Heart left ventricle (tissue), 16 donors: ENCODE data around the gene MRPL48. TPM values are rescaled to one million over a fixed set of nuclear protein-coding genes. Genes with fewer than 3 reads are reported as not detected.

Experiments
- ATAC-seq, 4 donors: fragments of 200-7000 bp; cut with Tn5 transposase; one replicate each; pipeline ENCODE4 v1.9.1; 2020 to 2022; ENCODE audit warnings: moderate library complexity in 4 of 4, mild to moderate bottlenecking in 3 of 4, moderate number of reproducible peaks in 1 of 4
- DNase-seq, 5 donors: peaks; one replicate each; pipeline ENCODE4 v3.0.0-alpha.2; 2020
- H3K27ac ChIP-seq, 12 donors: fragments of 200-600 bp; sonication (generic) in 4 of 12; one replicate each; pipeline versions ENCODE4 v1.5.0 to v1.8.0; 2016 to 2022; ENCODE audit warnings: mild to moderate bottlenecking in 2 of 12
- H3K27me3 ChIP-seq, 9 donors: fragments of 200-600 bp; sonication (generic) in 2 of 9; one replicate each; pipeline versions ENCODE4 v1.5.1 to v1.8.0; 2016 to 2022; ENCODE audit warnings: mild to moderate bottlenecking in 3 of 9
- H3K36me3 ChIP-seq, 9 donors: fragments of 200-600 bp; sonication (generic) in 2 of 9; one replicate each; pipeline versions ENCODE4 v1.5.0 to v1.8.0; 2018 to 2022; ENCODE audit warnings: mild to moderate bottlenecking in 2 of 9
- H3K4me1 ChIP-seq, 12 donors: fragments of 200-600 bp; sonication (generic) in 4 of 12; one replicate each; pipeline versions ENCODE4 v1.5.0 to v1.8.0; 2016 to 2022; ENCODE audit warnings: mild to moderate bottlenecking in 3 of 12
- H3K4me3 ChIP-seq, 12 donors: fragments of 200-600 bp; sonication (generic) in 4 of 12; one replicate each; pipeline versions ENCODE4 v1.5.0 to v1.8.0; 2017 to 2022; ENCODE audit warnings: mild to moderate bottlenecking in 9 of 12, moderate library complexity in 4 of 12
- H3K9me3 ChIP-seq, 12 donors: fragments of 200-600 bp; sonication (generic) in 4 of 12; one replicate each; pipeline versions ENCODE4 v1.5.0 to v1.8.0; 2016 to 2022; ENCODE audit warnings: mild to moderate bottlenecking in 1 of 12
- CTCF ChIP-seq, 12 donors: fragments of 200-600 bp; sonication (generic) in 4 of 12; IDR thresholded peaks; one replicate each; pipeline versions ENCODE4 v1.5.0 to v1.8.0; 2018 to 2022; ENCODE audit warnings: antibody characterized with exemption in 12 of 12, mild to moderate bottlenecking in 5 of 12
- POLR2A ChIP-seq, 2 donors: fragments of 450-650 bp; IDR thresholded peaks; one replicate each; pipeline ENCODE4 v1.6.1; 2017; ENCODE audit warnings: antibody characterized with exemption in 2 of 2, mild to moderate bottlenecking in 2 of 2, moderate library complexity in 2 of 2
- WGBS, 4 donors: extraction: QIAGEN DNeasy Blood & Tissue Kit in 2 of 4; methylation state at CpG; one replicate each; pipeline versions ENCODE4 v1.1.5 to v1.1.7; 2013 to 2018; 5-methylcytosine and 5-hydroxymethylcytosine counted together
- intact Hi-C, 10 donors: fragments of 100-400 bp; cut with DNase I; formaldehyde crosslinking; loops; one replicate each; pipeline versions ENCODE4 v1.11.1 to v1.14.2; 2022
- polyA plus RNA-seq, 2 donors: library from polyadenylated mRNA; stranded (reverse); fragments of 200-250 nt; gene quantifications; one replicate each; pipeline ENCODE4 v1.2.3, GENCODE V29; 2013
- total RNA-seq, 9 donors: library from RNA; depleted of rRNA in 2 of 9; stranded (reverse); fragments of >200 nt in 2 of 9; fragmentation: NEBNext Ultra II Directional in 3 of 9; extraction: Animal tissue kit (Norgen Biotek cat#: 25700) in 3 of 9; gene quantifications; one replicate each; pipeline versions ENCODE4 v1.1.0 to v1.2.4, GENCODE V29; 2016 to 2023
- donor health status: ischemic (EF 13 %, LVEDD 7.1; RV severe dilation, severe dysfunction).
- donor health status: healthy with polysubstance abuse.
- donor health status: DM: no; HTN: yes; CAD: no.
- donor health status: DM: no; HTN: no; CAD: no.
- donor health status: ischemic (EF 25% LVEDD 6.9; RV normal size, moderate dysfunction).
- donor health status: ischemic (EF 25% LVEDD 5.7; RV mildly dilated, moderate dysfunction).
- donor health status: healthy.
- donor health status: DM: yes; HTN: yes; CAD: no.
- donor health status: ischemic (EF 35%, LVEDD 5.7; RV mildly dilated, moderate dysfunction).
- donor health status: nonischemic (EF 11% LVEDD 7.7; RV severe dilation, severe dysfunction).
- donor health status: DM: yes; HTN: yes; CAD: no.
- donor health status: PGD.
- donor health status: ischemic (EF 29% LVEDD 5.4; RV normal size, mild dysfunction).
- donor health status: nonischemic (EF 23%, LVEDD 6.1; RV moderate dilation, normal function).

Gene MRPL48
- total and polyA plus RNA-seq, 11 donors: 21.0 to 47.7 (median 39.4) TPM

GRCh38 chr11:73852049-73852448 lies 64.4 kb downstream of the MRPL48 start:
- TF ChIP-seq POLR2A (IDR thresholded peaks at IDR 0.05) (no peak), CTCF (IDR thresholded peaks at IDR 0.05) (no peak)
- Histone ChIP-seq H3K4me1 (peaks cover 0 to 24% (median 4%) of the 10 kb centered on the region in 12 donors), H3K36me3 (peaks cover 0 to 22% (median 2%) of the 10 kb centered on the region in 9 donors), H3K27me3 (no peaks in the 10 kb centered on the region), H3K27ac (peak overlapping the region in 6 of 12 donors; percentile 10 to 68 (median 30)), H3K9me3 (no peaks in the 10 kb centered on the region), H3K4me3 (no peak overlapping the region)
- intact Hi-C loops: loop anchor here in 1 of 10 donors (10.0 kb wide), 1 partner anchor 163 kb away; no protein-coding TSS in a partner anchor
- 81 to 94% (median 90%) methylated on average over 3 of the region's 3 CpGs for WGBS, 4 donors
- ATAC-seq: no peak
- no peak for DNase-seq

- ATAC-seq (no peak), DNase-seq (no peak)
- Histone ChIP-seq H3K4me3 (no peak overlapping the region), H3K9me3 (no peaks in the 10 kb centered on the region), H3K27me3 (no peaks in the 10 kb centered on the region), H3K27ac (no peak overlapping the region), H3K4me1 (peaks cover 0 to 24% (median 4%) of the 10 kb centered on the region in 12 donors), H3K36me3 (peaks cover 0 to 15% (median 2%) of the 10 kb centered on the region in 9 donors)
- no peak for TF ChIP-seq CTCF (IDR thresholded peaks at IDR 0.05)
- TF ChIP-seq POLR2A (IDR thresholded peaks at IDR 0.05): no peak
- WGBS, 4 donors: 69 to 90% (median 81%) methylated on average over 1 of the region's 1 CpG
- intact Hi-C loops: loop anchor here in 1 of 10 donors (10.0 kb wide), 1 partner anchor 160 kb away; no protein-coding TSS in a partner anchor
These were observed 67.0 kb downstream of the MRPL48 start for GRCh38 chr11:73854680-73855079.

- intact Hi-C loops: loop anchor here in 1 of 10 donors (10.0 kb wide), 1 partner anchor 159 kb away; no protein-coding TSS in a partner anchor
- Histone ChIP-seq H3K36me3 (peaks cover 0 to 28% (median 8%) of the 10 kb centered on the region in 9 donors), H3K9me3 (no peaks in the 10 kb centered on the region), H3K27ac (peak overlapping the region in 8 of 12 donors; percentile 13 to 59 (median 46)), H3K4me1 (peaks cover 0 to 23% (median 4%) of the 10 kb centered on the region in 12 donors), H3K27me3 (no peaks in the 10 kb centered on the region), H3K4me3 (no peak overlapping the region)
- TF ChIP-seq POLR2A (IDR thresholded peaks at IDR 0.05) (no peak), CTCF (IDR thresholded peaks at IDR 0.05) (no peak)
- ATAC-seq (peak in 3 of 4 donors; percentile 12 to 49 (median 31)), DNase-seq (no peak)
- 52 to 71% (median 58%) methylated on average over 1 of the region's 1 CpG for WGBS, 4 donors
These were observed 68.4 kb downstream of the MRPL48 start for GRCh38 chr11:73856031-73856567.

- intact Hi-C loops: loop anchor here in 1 of 10 donors (10.0 kb wide), 1 partner anchor 155 kb away; no protein-coding TSS in a partner anchor
- Histone ChIP-seq H3K27me3 (no peaks in the 10 kb centered on the region), H3K36me3 (peaks cover 0 to 55% (median 28%) of the 10 kb centered on the region in 9 donors), H3K4me1 (peaks cover 0 to 14% (median 0%) of the 10 kb centered on the region in 12 donors), H3K9me3 (no peaks in the 10 kb centered on the region), H3K4me3 (no peak overlapping the region), H3K27ac (no peak overlapping the region)
- ATAC-seq (no peak), DNase-seq (no peak)
- WGBS, 4 donors: 81 to 94% (median 89%) methylated on average over 2 of the region's 2 CpGs
- TF ChIP-seq POLR2A (IDR thresholded peaks at IDR 0.05) (no peak), CTCF (IDR thresholded peaks at IDR 0.05) (no peak)
These were observed 72.0 kb downstream of the MRPL48 start for GRCh38 chr11:73859671-73860070.
